Activated T-helper 9 cell treated with anti-CD3 and anti-CD28 coated beads, Interleukin-2, amount 50 U/mL, for 16 hours (primary cell): ENCODE measurements around the gene LPCAT3.
"Not testable (repeated sequence)": the region's sequence is repeated elsewhere in the genome, so short reads cannot be mapped to it uniquely, and the experiment has no call there.

Experiments used
- DNase-seq: peaks from one replicate; pipeline ENCODE4 v3.0.0-alpha.2; 2020; ENCODE audit warnings: low read depth

The LPCAT3 gene

DNA sequence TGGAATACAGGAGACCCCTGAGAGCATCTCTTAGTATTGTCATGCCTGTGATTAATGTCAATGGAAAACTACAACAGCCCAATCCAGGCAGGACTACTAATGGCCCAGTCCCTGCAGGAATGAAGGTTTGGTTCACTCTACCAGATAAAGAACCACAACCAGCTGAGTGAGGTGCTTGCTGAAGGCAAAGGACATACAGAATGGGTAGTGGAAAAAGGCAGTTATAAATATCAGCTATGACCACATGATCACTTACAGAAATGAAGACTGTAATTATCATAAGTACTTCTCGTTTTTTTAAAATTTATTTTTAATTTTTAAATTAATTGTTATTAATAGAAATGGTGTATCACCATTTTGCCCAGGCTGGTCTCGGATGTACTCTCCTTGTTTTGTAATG is 17.2 kb upstream of the LPCAT3 start:
- DNase-seq: no peak

- DNase-seq: no peak
Observed at GRCh38 chr12:7034464-7034863, 16.2 kb upstream of the LPCAT3 start.

DNA sequence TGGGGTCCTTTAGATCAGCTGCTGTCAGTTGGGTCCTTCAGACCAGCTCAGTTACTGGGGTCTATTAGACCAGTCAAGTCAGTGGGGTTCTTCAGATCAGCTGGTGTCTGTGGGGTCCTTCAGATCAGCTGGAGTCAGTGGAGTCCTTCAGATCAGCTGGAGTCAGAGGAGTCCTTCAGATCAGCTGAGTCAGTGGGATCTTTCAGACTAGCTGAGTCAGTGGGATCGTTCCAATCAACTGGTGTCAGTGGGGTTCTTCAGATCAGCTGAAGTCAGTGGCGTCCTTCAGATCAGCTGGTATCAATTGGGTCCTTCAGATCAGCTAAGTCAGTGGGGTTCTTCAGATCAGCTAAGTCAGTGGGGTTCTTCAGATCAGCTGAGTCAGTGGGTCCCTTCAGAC is 14.7 kb upstream of the LPCAT3 start:
- no peak for DNase-seq

GRCh38 chr12:7031306-7031705 is 13.0 kb upstream of the LPCAT3 start:
- DNase-seq: no peak

DNA sequence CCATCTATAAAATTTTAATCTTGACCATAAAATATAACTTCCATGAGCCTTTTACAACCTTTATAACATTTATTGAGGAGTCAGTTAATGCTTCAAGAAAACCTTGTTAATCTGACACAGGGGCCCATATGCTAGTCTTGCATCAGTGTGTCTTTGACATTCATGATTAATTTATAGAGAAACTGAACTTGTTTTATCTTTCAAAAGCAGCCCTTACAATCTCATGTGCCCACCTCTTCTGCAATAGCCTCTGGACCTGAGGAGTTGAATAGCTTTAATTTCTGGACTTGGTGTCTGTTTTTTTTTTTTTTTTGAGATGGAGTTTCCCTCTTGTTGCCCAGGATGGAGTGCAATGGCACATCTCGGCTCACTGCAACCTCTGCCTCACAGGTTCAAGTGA is 8.6 kb upstream of the LPCAT3 start:
- DNase-seq: no peak

DNA sequence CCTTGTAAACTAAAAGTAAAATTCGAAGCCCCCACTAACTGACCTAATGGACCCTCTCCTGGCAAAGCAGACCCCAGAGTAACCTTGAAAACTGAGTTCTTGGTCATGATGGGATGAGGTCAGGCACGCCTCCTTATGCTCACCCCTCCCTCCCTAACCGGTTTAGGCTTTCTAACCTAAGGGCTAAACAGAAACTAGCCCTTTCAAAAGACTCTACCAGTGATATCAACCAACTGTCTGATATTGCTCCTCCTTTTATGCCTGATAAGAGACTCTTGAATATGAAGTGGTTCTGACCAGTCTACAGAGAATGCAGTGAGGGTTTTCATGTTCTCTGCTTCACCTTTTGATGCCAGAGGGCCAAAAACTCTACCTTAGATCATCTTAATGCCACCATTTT is 4.8 kb upstream of the LPCAT3 start:
- no peak for DNase-seq

- DNase-seq: no peak
Observed at GRCh38 chr12:7021956-7022355, 3.7 kb upstream of the LPCAT3 start.

DNA sequence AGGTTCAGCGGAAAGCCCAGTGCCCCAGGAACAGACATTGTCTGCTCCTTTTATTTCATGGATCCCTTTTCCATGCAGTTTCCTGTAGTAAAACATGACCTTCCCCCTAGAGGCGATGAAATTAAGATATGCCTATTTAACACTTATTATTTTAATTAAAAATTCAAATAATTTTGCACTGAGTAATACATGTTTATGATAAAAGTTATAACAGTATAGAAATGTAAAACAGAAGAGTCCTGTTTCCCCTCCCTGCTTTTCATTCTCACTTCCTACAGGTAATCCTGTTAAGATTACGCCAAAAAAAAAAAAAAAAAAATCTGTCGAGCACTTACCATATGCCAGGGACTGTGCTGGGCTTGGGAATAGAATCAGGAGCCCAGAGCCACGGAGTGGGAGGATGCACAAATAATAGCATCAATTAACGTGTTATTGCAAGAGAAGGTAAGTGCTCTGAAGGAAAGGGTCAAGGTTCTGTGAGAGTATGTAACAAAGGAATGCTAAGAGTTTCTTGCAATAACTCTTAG is 830 bp upstream of the LPCAT3 start:
- no peak for DNase-seq

- DNase-seq: no peak
Observed at GRCh38 chr12:7017870-7018349, 366 bp downstream of the LPCAT3 start.

- DNase-seq: no peak
Observed at GRCh38 chr12:7016958-7017571, 1.2 kb downstream of the LPCAT3 start.

DNA sequence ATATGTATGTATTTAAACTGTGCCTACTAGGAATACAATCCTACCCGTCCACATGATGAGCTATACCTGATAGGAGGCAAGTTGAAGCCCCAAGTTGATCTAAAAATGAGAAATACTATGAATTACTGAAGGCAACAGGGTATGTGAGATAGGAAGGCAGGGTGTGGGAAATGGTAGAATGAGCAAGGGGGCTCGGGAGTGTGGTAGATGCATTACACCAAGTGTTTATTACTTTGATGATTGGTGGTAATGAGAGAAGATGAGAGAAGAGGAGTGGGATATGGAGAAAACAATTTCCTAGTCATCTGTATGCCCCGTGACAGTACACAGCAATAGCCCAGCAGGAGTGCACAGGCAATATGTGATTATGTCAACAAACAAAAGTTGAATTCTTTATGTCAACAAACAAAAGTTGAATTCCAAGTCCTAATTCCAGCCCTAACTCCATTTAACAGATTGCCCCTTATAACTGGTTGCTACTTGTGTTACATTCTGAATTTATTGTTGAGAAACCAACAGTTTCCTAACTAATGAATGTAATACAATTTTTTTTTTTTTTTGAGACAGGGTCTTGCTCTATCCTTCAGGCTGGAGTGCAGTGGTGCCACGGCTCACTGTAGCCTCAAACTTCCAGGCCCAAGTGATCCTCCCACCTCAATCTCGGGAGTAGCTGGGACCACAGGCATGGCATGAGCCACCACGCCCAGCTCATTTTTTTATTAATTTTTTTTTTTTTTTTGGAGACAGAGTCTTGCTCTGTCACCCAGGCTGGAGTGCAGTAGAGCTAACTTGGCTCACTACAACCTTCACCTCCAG is 2.5 kb downstream of the LPCAT3 start:
- no peak for DNase-seq

- no peak for DNase-seq
Observed at GRCh38 chr12:7013101-7013500, 5.2 kb downstream of the LPCAT3 start.

DNA sequence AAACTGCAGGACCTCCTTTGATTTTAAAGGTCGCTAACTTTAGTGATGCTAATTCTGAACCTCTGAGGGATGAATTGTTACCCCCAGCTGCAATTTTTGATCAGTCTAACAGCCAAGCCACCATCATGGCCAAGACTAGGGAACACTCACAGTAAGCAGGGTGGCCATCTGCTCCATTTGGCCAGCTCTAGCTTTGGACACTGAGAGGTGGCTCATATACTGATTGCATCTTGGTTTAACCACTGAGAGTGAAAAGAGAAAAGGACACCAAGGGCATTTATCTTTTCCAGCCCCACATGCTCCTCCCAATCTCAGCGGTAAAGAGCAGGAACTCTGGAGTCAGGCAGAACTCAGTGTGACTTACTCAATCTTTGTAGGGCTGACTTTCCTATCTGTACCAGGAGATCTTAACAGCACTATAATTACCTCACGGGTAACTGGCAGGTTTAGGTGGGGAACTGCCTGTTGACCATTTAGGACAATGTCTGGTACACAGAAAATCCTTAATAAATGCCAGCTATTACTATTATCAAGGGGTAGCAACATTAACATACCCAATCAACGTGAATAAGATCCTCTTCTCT is 6.2 kb downstream of the LPCAT3 start:
- DNase-seq: no peak

GRCh38 chr12:7011398-7011797 is 6.9 kb downstream of the LPCAT3 start:
- DNase-seq: not testable (repeated sequence)

DNA sequence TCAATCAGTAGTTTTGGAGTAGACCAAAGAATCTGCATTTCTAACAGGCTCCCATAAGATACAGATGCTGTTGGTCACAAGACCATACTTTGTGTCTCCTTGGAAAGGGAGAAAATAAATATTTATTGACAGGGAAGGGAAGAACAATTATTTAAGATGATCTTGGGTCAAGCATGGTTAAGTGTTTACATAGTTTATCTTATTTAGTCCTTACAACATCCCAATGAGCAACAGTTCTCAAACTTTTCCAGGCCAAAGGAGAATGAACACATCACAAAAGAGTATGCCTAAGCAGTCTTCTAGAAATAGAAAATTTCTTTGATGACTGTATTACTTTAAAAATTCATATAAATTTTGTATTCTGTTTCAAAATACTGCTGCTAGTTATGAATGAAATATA is 8.8 kb downstream of the LPCAT3 start:
- no peak for DNase-seq

DNA sequence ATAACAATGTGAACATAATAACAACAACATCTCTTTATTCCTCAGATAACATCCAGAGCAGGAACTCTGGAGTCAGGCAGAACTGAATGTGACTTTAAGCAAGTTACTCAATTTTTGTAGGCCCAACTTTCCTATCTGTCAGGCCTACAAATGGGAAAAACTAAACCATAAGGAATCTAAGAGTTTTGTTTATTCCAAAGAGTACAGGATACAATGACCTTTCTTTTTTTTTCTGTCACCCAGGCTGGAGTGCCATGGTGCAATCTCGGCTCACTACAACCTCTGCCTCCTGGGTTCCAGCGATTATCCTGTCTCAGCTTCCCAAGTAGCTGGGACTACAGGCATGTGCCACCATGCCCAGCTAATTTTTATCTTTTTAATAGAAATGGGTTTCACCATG is 9.4 kb downstream of the LPCAT3 start:
- no peak for DNase-seq

- no peak for DNase-seq
Observed at GRCh38 chr12:7006639-7007038, 11.6 kb downstream of the LPCAT3 start.

DNA sequence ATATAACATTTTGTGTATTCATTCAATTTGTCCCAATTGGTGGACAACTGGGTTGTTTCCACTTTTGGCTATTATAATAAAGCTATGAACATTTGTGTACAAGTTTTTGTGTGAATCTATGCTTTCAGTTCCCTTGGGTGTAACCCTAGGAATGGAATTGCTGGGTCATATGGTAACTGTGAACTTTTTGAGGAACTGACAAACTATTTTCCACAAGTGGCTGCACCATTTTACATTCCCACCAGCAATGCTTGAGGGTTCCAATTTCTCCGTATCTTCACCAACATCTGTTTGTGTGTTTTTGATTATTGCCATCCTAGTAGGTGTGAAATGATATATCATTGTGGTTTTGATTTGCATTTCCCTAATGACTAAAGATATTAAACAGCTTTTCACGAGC is 13.0 kb downstream of the LPCAT3 start:
- no peak for DNase-seq

DNA sequence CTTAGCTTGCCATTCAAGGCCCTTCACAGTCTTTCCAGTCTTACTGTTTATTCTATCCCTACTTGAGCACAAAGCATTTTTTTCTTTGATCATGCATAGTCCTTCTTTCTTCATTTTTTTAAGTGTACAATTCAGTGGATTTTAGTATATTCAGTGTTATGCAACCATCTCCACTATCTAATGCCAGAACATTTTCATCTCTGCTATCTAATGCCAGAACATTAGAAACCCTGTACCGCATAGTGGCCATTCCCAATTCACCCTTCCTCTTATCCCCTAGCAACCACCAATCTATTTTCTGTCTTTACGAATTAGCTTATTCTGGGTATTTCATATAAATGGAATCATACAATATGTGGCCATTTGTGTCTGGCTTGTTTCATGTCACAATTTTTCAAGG is 13.4 kb downstream of the LPCAT3 start:
- no peak for DNase-seq

- DNase-seq: no peak
Observed at GRCh38 chr12:7004287-7004803, 13.9 kb downstream of the LPCAT3 start.

DNA sequence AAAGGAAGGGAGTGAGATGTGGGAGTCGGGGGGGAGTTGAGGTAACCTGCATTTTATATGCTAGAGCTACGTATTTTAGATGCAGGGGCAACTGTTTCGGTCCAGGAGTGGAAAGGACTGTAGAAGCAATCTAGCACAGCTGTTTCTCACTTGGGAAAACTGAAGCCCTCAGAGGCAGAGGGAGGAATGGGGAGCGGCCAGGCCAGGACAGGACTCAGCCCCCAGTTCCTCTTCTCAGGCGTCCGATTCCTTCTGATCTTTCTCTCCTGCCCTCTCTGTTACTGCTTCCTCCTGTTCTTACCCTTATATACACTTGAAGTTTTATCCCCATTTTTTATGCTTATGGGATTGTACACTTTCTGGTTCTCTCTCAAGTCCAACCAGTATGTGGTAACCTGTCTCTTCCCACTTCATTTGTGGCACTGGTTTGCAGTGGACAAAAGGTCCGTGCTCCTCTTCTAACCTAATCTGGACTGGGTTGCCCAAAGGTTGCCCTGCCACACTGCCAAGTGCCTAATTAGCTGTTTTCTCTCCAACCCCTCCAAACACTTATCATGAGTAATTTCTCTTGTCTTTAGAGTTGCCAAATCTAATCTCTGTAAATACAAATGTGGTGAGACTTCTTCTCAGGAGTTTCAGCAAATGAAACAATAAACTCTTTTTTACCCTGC is 16.2 kb downstream of the LPCAT3 start:
- no peak for DNase-seq

DNA sequence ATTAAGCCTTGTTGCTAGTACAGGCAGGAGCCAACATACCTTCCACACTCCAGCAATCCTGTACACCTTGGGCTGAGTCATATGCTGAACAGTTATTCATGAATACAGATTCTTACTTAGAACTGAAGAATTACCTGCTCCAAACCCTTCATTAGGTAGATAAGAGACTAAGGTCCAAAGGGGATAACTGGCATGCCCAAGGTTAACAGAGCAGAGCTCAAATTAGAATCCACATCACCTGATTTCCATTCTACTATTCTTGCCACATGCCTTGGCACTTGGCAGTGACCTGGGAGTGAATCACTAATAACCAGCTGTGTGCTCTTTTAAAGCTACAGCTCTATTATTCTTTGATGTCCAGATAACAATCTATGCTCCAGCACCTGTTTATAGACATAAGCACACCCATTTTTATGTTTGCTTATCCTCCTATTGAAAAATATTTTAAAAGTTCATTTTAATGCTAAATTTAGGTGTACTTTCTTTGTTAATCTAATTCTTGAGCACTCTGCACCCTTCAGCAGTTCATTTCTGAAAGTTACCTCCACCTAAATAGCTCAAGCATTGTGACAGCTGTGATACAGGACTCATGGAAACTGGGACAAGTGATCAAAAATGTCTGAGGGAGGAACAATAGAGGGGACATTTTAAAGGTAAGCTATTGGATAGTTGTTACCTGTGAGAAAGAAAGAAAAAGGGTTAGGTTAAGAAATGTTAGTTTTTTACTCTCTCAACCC is 19.4 kb downstream of the LPCAT3 start:
- no peak for DNase-seq
